HG03354 (cell line): ENCODE measurements around the gene CPLX1.

ENCODE experiments used
- ATAC-seq: cut with Tn5 transposase; IDR thresholded peaks from one replicate; pipeline ENCODE4 v1.9.1; 2021; ENCODE audit warnings: mild to moderate bottlenecking; ENCODE audit not compliant: unreplicated experiment, poor library complexity, severe bottlenecking

The CPLX1 gene

GRCh38 chr4:825971-826330, at the start of gene CPLX1:
CPLX1 (minus strand) TSS chr4:826129; CDS start chr4:824522, 1,607 bp downstream.
- no peak for ATAC-seq

GRCh38 chr4:874971-875817, 49.3 kb upstream of the CPLX1 start:
- no peak for ATAC-seq

GRCh38 chr4:874056-874455, 48.1 kb upstream of the CPLX1 start:
- no peak for ATAC-seq

GRCh38 chr4:872241-872981, 46.5 kb upstream of the CPLX1 start:
- no peak for ATAC-seq

- no peak for ATAC-seq
Measured at GRCh38 chr4:871484-871883, 45.6 kb upstream of the CPLX1 start.

- ATAC-seq: no peak
Measured at GRCh38 chr4:870951-871350, 45.0 kb upstream of the CPLX1 start.

GRCh38 chr4:869776-870175, 43.8 kb upstream of the CPLX1 start:
- ATAC-seq: no peak

- ATAC-seq: no peak
Measured at GRCh38 chr4:868421-868820, 42.5 kb upstream of the CPLX1 start.

- ATAC-seq: no peak
Measured at GRCh38 chr4:867526-868250, 41.8 kb upstream of the CPLX1 start.

GRCh38 chr4:866761-867390, 40.9 kb upstream of the CPLX1 start:
- ATAC-seq: no peak

- ATAC-seq: no peak
Measured at GRCh38 chr4:866068-866760, 40.3 kb upstream of the CPLX1 start.

- no peak for ATAC-seq
Measured at GRCh38 chr4:865572-865971, 39.6 kb upstream of the CPLX1 start.

- no peak for ATAC-seq
Measured at GRCh38 chr4:865121-865465, 39.2 kb upstream of the CPLX1 start.

- no peak for ATAC-seq
Measured at GRCh38 chr4:864456-865120, 38.7 kb upstream of the CPLX1 start.

GRCh38 chr4:860561-860960, 34.6 kb upstream of the CPLX1 start:
- ATAC-seq: no peak

- ATAC-seq: no peak
Measured at GRCh38 chr4:859496-859895, 33.6 kb upstream of the CPLX1 start.

- no peak for ATAC-seq
Measured at GRCh38 chr4:858831-859451, 33.0 kb upstream of the CPLX1 start.

- ATAC-seq: no peak
Measured at GRCh38 chr4:858041-858481, 32.1 kb upstream of the CPLX1 start.

GRCh38 chr4:857461-857860, 31.5 kb upstream of the CPLX1 start:
- ATAC-seq: no peak
